Ovary (tissue), 3 donors: Measurements from ENCODE around the gene TRIP13.

ENCODE experiments used
- CTCF ChIP-seq, 3 donors: fragments of 450-650 bp in 2 of 3; fragments of 200-600 bp in 1 of 3; IDR thresholded peaks; one replicate each; pipeline versions ENCODE4 v1.5.1 to v1.8.0; 2016 to 2022; ENCODE audit warnings: antibody characterized with exemption in 3 of 3, mild to moderate bottlenecking in 1 of 3
- EP300 ChIP-seq: sonication (generic); formaldehyde crosslinking; IDR thresholded peaks from one replicate; pipeline ENCODE4 v1.6.1; 2017; ENCODE audit warnings: antibody characterized with exemption
- POLR2A ChIP-seq: fragments of 450-650 bp; IDR thresholded peaks from one replicate; pipeline ENCODE4 v1.6.1; 2017; ENCODE audit warnings: antibody characterized with exemption, mild to moderate bottlenecking, moderate library complexity
- donor health status: DM: no; HTN: no; CAD: no.

- TF ChIP-seq CTCF (IDR thresholded peaks at IDR 0.05), result no peak
- no peak for TF ChIP-seq POLR2A
- TF ChIP-seq EP300, result no peak
Measured at GRCh38 chr5:882253-883183, 10.2 kb upstream of the TRIP13 start.
